GM12878 (cell line): ENCODE measurements around the gene CLASP1.

Experiments used
- EZH2 ChIP-seq: IDR thresholded peaks from 2 replicates; pipeline ENCODE4 v1.6.1; 2012; ENCODE audit warnings: low read depth, mild to moderate bottlenecking, control low read depth, inconsistent platforms, low read length, borderline replicate concordance; ENCODE audit not compliant: control insufficient read depth
- HDGF ChIP-seq: fragments of 450-650 bp; IDR thresholded peaks from 2 replicates; pipeline ENCODE4 v1.6.1; 2016; ENCODE audit warnings: antibody characterized with exemption
- MYC ChIP-seq: IDR thresholded peaks from 2 replicates; pipeline ENCODE4 v1.6.1; 2011; ENCODE audit warnings: mild to moderate bottlenecking, low read length, moderate library complexity, inconsistent platforms; ENCODE audit not compliant: insufficient read depth, insufficient replicate concordance, insufficient read length, severe bottlenecking
- POLR2A ChIP-seq: IDR thresholded peaks from 2 replicates; pipeline ENCODE4 v1.6.1; 2011; ENCODE audit warnings: low read depth, mild to moderate bottlenecking, low read length
- POLR2AphosphoS5 ChIP-seq: IDR thresholded peaks from 2 replicates; pipeline ENCODE4 v1.6.1; 2011; ENCODE audit warnings: mild to moderate bottlenecking, low read length, inconsistent platforms
- RAD21 ChIP-seq: IDR thresholded peaks from 2 replicates; pipeline ENCODE4 v1.6.1; 2011; ENCODE audit warnings: mild to moderate bottlenecking, low read depth, low read length, moderate library complexity; ENCODE audit not compliant: insufficient read depth
- RBBP5 ChIP-seq: fragments of 200-600 bp; sonication (generic); conservative IDR thresholded peaks from 2 replicates; pipeline ENCODE4 v1.6.1; 2016
- TF ChIP-seq, protein P1 (sequence below), 3 experiments: IDR thresholded peaks in 2 of 3; conservative IDR thresholded peaks in 1 of 3; 2 replicates each; pipeline ENCODE4 v1.5.1; 2011; ENCODE audit warnings: low read depth in 3 of 3, low read length in 3 of 3, mild to moderate bottlenecking in 3 of 3, control low read depth in 2 of 3, moderate library complexity in 2 of 3, inconsistent platforms in 1 of 3, mixed read lengths in 1 of 3; ENCODE audit not compliant: control insufficient read depth in 2 of 3, insufficient read depth in 1 of 3; ENCODE audit errors: extremely low read depth in 1 of 3

DNA sequence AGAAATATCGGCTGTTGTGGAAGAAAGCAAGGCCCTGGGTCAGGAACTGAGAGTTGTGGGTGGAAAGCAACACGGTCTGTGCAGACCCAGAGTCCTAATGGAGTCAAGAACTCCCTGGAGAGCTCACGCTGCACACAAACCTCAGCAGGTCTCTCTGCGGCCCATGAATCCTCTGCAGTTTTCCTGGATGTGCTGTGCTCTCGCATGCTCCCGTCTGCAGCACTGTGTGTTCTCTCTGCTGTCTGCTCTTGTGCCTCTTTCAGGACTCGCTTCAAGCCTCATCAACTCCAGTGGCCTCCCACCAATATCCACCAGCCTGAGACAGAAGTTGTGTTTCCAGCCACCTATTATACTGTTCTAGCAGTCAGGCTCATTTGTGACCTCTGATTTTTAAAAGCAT is 94.3 kb downstream of the CLASP1 start:
- TF ChIP-seq RBBP5, result no peak
- no peak for TF ChIP-seq EZH2
- no peak for TF ChIP-seq MYC
- TF ChIP-seq POLR2AphosphoS5, result no peak
- TF ChIP-seq, protein P1, sequence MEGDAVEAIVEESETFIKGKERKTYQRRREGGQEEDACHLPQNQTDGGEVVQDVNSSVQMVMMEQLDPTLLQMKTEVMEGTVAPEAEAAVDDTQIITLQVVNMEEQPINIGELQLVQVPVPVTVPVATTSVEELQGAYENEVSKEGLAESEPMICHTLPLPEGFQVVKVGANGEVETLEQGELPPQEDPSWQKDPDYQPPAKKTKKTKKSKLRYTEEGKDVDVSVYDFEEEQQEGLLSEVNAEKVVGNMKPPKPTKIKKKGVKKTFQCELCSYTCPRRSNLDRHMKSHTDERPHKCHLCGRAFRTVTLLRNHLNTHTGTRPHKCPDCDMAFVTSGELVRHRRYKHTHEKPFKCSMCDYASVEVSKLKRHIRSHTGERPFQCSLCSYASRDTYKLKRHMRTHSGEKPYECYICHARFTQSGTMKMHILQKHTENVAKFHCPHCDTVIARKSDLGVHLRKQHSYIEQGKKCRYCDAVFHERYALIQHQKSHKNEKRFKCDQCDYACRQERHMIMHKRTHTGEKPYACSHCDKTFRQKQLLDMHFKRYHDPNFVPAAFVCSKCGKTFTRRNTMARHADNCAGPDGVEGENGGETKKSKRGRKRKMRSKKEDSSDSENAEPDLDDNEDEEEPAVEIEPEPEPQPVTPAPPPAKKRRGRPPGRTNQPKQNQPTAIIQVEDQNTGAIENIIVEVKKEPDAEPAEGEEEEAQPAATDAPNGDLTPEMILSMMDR (IDR thresholded peaks at IDR 0.05 in 2 of 3, conservative IDR thresholded peaks at IDR 0.05 in 1 of 3; ENCODE audit: control insufficient read depth in 2 of 3, extremely low read depth in 1 of 3, insufficient read depth in 1 of 3, low read depth in 3 of 3, low read length in 3 of 3), result no peak
- no peak for TF ChIP-seq POLR2A
- TF ChIP-seq HDGF, result no peak
- TF ChIP-seq RAD21, result no peak
